ENCODE measurements around the gene RBMS3. TPM values are rescaled to one million over a fixed set of nuclear protein-coding genes. Genes with fewer than 3 reads are reported as not detected.

Gene RBMS3
- total and polyA plus RNA-seq, 4 donors: 4.8 to 117 (median 29.4) TPM

- Histone ChIP-seq H3K36me3 (ENCODE audit: control insufficient read depth in 4 of 4, insufficient read depth in 4 of 4, low read length in 4 of 4) (peaks cover 0 to 4% (median 0%) of the 10 kb centered on the region in 4 donors), H3K9me3 (ENCODE audit: control insufficient read depth in 4 of 4, insufficient read depth in 3 of 4, low read length in 3 of 4) (no peaks in the 10 kb centered on the region), H3K27me3 (ENCODE audit: control insufficient read depth in 3 of 3, insufficient read depth in 3 of 3, low read length in 2 of 3) (no peaks in the 10 kb centered on the region), H3K4me3 (no peak overlapping the region), H3K9ac (ENCODE audit: insufficient read depth in 1 of 2, low read length in 2 of 2) (no peak overlapping the region), H3K4me1 (ENCODE audit: control insufficient read depth in 5 of 5, insufficient read depth in 5 of 5, low read length in 5 of 5) (peaks cover 0 to 34% (median 3%) of the 10 kb centered on the region in 5 donors), H3K27ac (ENCODE audit: low read depth in 1 of 2, low read length in 1 of 2) (no peak overlapping the region)
- TF ChIP-seq, protein P1, sequence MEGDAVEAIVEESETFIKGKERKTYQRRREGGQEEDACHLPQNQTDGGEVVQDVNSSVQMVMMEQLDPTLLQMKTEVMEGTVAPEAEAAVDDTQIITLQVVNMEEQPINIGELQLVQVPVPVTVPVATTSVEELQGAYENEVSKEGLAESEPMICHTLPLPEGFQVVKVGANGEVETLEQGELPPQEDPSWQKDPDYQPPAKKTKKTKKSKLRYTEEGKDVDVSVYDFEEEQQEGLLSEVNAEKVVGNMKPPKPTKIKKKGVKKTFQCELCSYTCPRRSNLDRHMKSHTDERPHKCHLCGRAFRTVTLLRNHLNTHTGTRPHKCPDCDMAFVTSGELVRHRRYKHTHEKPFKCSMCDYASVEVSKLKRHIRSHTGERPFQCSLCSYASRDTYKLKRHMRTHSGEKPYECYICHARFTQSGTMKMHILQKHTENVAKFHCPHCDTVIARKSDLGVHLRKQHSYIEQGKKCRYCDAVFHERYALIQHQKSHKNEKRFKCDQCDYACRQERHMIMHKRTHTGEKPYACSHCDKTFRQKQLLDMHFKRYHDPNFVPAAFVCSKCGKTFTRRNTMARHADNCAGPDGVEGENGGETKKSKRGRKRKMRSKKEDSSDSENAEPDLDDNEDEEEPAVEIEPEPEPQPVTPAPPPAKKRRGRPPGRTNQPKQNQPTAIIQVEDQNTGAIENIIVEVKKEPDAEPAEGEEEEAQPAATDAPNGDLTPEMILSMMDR (IDR thresholded peaks at IDR 0.05; ENCODE audit: control extremely low read depth, extremely low read depth): no peak
- DNase-seq (no peak), ATAC-seq (ENCODE audit: insufficient read depth, low FRiP score) (no peak)
- WGBS, 2 donors: 76 to 77% methylated on average over 2 of the region's 2 CpGs
These were observed 273.7 kb downstream of the RBMS3 start for GRCh38 chr3:29554566-29554965.

DNA sequence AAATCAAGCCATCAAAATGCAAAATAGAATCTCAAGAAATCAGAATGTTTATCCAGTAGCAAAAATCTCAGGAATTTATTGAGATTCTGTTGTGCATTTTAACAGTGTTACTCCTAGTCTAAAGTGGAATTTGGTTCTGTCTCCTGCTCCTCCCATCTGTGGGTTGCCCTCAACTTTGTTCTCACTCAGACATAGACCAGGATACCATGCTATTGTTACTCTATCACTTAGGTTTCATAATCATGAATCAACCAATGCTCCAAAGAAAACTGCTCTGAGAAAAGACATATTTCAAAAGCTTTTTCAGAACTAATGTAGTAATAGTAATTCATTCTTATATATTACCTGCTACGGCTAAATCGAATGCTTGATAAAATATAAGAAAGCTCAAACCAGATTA, 274.7 kb downstream of the RBMS3 start:
- TF ChIP-seq, protein P1 (IDR thresholded peaks at IDR 0.05; ENCODE audit: control extremely low read depth, extremely low read depth): no peak
- H3K27me3 ChIP-seq (ENCODE audit: control insufficient read depth in 3 of 3, insufficient read depth in 3 of 3, low read length in 2 of 3): no peaks in the 10 kb centered on the region
- ATAC-seq (ENCODE audit: insufficient read depth, low FRiP score) (no peak), DNase-seq (no peak)
- WGBS, 2 donors: 91 to 93% methylated on average over 2 of the region's 2 CpGs
- no peak overlapping the region for H3K27ac ChIP-seq (ENCODE audit: low read depth in 1 of 2, low read length in 1 of 2)
- H3K36me3 ChIP-seq (ENCODE audit: control insufficient read depth in 4 of 4, insufficient read depth in 4 of 4, low read length in 4 of 4): peaks cover 0 to 4% (median 0%) of the 10 kb centered on the region in 4 donors
- H3K4me1 ChIP-seq (ENCODE audit: control insufficient read depth in 5 of 5, insufficient read depth in 5 of 5, low read length in 5 of 5): peaks cover 0 to 44% (median 3%) of the 10 kb centered on the region in 5 donors
- no peak overlapping the region for H3K9ac ChIP-seq (ENCODE audit: insufficient read depth in 1 of 2, low read length in 2 of 2)
- no peaks in the 10 kb centered on the region for H3K9me3 ChIP-seq (ENCODE audit: control insufficient read depth in 4 of 4, insufficient read depth in 3 of 4, low read length in 3 of 4)
- no peak overlapping the region for H3K4me3 ChIP-seq

- Histone ChIP-seq H3K9me3 (ENCODE audit: control insufficient read depth in 4 of 4, insufficient read depth in 3 of 4, low read length in 3 of 4) (no peaks in the 10 kb centered on the region), H3K27ac (ENCODE audit: low read depth in 1 of 2, low read length in 1 of 2) (no peak overlapping the region), H3K36me3 (ENCODE audit: control insufficient read depth in 4 of 4, insufficient read depth in 4 of 4, low read length in 4 of 4) (no peaks in the 10 kb centered on the region), H3K27me3 (ENCODE audit: control insufficient read depth in 3 of 3, insufficient read depth in 3 of 3, low read length in 2 of 3) (no peaks in the 10 kb centered on the region), H3K4me1 (ENCODE audit: control insufficient read depth in 5 of 5, insufficient read depth in 5 of 5, low read length in 5 of 5) (peaks cover 0 to 45% (median 3%) of the 10 kb centered on the region in 5 donors), H3K4me3 (no peak overlapping the region), H3K9ac (ENCODE audit: insufficient read depth in 1 of 2, low read length in 2 of 2) (no peak overlapping the region)
- DNase-seq: no peak
- WGBS, 2 donors: 84 to 88% methylated on average over 2 of the region's 2 CpGs
- TF ChIP-seq, protein P1 (IDR thresholded peaks at IDR 0.05; ENCODE audit: control extremely low read depth, extremely low read depth): no peak
- ATAC-seq (ENCODE audit: insufficient read depth, low FRiP score): no peak
These were observed 276.3 kb downstream of the RBMS3 start for GRCh38 chr3:29557186-29557585.

GRCh38 chr3:29557825-29558224, 277.0 kb downstream of the RBMS3 start:
- DNase-seq: no peak
- no peaks in the 10 kb centered on the region for H3K36me3 ChIP-seq (ENCODE audit: control insufficient read depth in 4 of 4, insufficient read depth in 4 of 4, low read length in 4 of 4)
- peaks cover 0 to 43% (median 3%) of the 10 kb centered on the region in 5 donors for H3K4me1 ChIP-seq (ENCODE audit: control insufficient read depth in 5 of 5, insufficient read depth in 5 of 5, low read length in 5 of 5)
- no peak overlapping the region for H3K9ac ChIP-seq (ENCODE audit: insufficient read depth in 1 of 2, low read length in 2 of 2)
- WGBS, 2 donors: 52 to 85% methylated on average over 2 of the region's 2 CpGs
- H3K27ac ChIP-seq (ENCODE audit: low read depth in 1 of 2, low read length in 1 of 2): no peak overlapping the region
- TF ChIP-seq, protein P1 (IDR thresholded peaks at IDR 0.05; ENCODE audit: control extremely low read depth, extremely low read depth): no peak
- no peak overlapping the region for H3K4me3 ChIP-seq
- H3K27me3 ChIP-seq (ENCODE audit: control insufficient read depth in 3 of 3, insufficient read depth in 3 of 3, low read length in 2 of 3): no peaks in the 10 kb centered on the region
- H3K9me3 ChIP-seq (ENCODE audit: control insufficient read depth in 4 of 4, insufficient read depth in 3 of 4, low read length in 3 of 4): no peaks in the 10 kb centered on the region
- no peak for ATAC-seq (ENCODE audit: insufficient read depth, low FRiP score)

Measured in lung (tissue), 12 donors.